NCI-H1105 (cell line): Measurements from ENCODE around the gene BTBD2.
"Not testable (repeated sequence)": the region's sequence is repeated elsewhere in the genome, so short reads cannot be mapped to it uniquely, and the experiment has no call there.

Experiments used
- DNase-seq: peaks from one replicate; lab custom pipeline; 2025; lab: John Stamatoyannopoulos, UW

The BTBD2 gene

DNA sequence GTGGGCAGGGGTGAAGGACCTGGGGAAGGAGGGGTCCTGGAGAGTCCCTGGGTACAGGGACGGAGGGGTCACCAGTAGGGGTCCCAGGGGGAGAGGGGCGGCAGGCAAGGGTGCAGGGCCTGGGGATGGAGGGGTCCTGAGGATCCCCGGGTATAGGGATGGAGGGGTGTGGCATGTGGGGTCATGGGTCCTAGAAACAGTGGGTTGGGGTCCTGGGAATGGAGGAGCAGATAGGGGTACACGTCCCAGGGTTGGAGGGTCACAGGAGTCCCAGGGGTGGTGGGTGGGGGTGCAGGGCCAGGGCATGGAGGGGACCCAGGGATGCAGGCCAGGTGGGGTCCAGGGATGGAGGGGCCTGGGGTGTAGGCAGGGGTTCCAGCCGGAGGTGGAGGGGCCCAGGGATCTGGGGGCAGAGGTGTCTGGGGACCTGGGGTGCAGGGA, 1.4 kb downstream of the BTBD2 start:
- no peak for DNase-seq

DNA sequence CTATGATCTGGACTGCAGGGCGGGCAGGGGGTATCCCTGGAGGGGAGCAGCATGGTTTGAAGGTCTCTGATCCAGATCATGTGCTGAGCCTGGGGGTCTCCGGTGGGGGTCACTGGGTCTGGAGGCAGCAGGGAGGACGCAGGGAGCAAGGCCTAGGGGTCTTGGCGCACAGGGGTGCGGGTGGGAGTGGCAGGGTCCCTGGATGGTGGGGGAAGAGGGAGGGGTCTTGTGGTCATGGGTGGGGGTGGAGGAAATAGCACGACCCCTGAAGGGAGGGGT, 1.9 kb downstream of the BTBD2 start:
- DNase-seq, result no peak

DNA sequence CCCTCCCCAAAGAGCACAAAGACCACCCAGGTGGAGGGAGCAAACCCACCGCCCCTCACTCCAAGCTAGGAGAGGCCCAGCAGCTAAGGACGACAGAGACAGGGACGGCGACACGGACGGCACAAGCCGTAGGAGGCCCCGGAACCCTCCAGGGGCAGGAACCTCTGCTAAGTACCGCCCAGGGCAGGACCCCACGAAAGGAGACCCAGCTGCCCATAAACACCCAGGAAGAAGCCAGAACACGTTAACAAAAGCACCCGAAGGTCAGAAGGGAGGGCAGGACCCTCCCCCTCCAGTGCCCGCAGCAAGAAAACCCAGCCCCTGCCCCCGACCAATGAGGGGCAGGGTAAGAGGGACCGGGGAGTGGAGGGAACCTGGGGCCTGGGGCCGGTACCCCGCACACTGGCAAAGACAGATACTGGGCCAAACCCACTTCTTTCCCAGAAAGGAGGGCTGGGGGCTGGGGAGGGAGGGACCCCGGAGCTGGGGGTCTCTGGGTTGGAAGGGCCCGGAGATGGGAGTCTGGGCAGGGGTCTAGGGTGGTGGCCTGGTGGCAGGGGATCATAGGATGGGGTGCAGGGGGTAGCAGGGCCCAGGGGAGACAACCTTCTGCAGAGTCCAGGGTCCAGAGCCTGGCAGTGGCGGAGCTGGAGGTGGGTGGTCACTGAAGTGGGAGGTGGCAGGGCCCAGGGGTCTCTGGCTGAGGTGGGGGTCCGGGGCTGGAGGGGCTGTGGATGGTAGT, 2.4 kb downstream of the BTBD2 start:
- no peak for DNase-seq

DNA sequence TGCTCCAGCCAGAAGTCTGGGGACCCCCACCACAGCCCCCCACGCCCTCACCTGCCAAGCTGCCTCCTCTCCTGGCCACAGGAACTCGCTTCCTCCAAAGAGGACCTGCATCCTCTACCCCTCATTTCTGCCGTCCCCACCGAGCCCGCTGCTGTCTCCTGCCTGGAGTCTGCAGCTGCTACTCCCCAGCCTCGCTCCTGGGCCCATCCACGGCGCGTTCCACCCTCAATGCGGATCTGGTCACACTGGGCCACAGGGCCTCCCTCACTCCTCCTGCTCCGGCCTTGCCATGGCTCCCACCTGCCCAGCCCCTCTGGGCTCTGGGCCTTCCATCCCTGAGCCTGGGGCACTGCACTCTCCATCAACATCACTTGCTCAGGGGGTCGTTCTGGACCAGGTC, 4.3 kb downstream of the BTBD2 start:
- DNase-seq, result no peak

DNA sequence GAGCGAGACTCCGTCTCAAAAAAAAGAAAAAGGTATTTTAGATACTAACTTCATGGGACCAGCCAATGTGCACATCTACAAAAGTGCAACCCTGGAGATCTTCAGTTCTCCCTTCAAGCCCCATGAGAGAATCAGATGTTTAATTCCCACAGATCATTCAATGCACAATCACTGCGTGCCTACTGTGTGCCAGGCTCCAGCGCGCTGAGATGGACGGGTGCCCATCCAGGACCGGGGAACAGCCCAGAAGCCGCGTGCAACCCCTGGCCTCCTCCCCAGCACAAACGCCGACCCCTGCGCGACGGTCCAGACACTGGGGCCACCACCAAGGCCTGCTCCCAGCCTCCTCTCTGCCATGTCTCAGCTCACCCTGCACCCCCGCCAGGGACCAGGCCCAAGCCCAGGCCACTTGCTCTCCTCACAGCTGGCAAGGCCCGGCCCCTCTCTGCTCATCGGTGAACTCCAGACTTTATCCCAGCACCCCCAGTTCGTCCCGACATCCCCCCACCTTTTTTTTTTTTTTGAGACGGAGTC, 5.3 kb downstream of the BTBD2 start:
- DNase-seq, result no peak

DNA sequence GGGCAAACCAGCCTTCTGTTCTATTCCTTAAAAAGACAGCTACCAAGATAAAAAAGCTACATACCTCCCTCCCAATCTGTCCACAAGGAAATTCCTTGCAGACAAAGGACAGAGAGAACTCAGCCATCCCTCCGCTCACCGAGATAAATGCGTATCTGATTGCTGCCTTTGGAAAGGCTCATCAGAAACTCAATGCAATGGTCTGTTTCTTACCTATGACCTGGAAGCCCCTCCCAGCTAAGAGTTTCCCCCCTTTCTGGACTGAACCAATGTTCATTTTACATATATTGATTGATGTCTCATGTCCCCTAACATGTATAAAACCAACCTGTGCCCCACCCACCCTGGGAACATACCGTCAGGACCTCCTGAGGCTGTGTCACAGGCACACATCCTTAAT, 11.6 kb downstream of the BTBD2 start:
- no peak for DNase-seq

DNA sequence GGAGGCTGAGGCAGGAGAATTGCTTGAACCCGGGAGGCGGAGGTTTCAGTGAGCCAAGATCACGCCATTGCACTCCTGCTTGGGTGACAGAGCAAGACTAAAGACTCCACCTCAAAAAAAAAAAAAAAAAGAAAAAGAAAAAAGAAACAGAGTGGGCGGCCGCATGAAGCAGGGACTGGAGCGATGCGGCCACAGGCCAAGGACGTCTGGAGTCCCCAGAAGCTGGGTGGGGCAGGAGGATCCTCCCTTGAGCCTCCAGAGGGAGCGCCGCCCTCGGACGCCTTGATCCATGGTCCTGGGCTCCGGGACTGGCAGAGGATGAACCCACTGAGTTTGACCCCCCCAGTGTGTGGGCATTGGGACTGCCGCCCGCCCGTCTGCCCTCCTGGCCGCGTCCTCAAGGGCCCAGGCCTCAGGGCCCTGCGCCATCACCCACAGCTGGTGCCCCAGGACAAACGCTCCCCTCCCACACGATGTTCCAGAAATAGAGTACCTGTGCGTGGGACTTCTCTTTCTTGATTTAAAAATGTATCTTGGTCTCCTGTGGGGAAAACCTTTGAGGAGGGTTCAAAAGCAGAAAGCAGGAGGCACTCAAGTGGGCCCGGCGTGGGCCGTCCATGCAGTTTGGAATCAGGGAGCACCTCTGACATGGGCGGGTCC, 15.5 kb downstream of the BTBD2 start:
- DNase-seq, result no peak

DNA sequence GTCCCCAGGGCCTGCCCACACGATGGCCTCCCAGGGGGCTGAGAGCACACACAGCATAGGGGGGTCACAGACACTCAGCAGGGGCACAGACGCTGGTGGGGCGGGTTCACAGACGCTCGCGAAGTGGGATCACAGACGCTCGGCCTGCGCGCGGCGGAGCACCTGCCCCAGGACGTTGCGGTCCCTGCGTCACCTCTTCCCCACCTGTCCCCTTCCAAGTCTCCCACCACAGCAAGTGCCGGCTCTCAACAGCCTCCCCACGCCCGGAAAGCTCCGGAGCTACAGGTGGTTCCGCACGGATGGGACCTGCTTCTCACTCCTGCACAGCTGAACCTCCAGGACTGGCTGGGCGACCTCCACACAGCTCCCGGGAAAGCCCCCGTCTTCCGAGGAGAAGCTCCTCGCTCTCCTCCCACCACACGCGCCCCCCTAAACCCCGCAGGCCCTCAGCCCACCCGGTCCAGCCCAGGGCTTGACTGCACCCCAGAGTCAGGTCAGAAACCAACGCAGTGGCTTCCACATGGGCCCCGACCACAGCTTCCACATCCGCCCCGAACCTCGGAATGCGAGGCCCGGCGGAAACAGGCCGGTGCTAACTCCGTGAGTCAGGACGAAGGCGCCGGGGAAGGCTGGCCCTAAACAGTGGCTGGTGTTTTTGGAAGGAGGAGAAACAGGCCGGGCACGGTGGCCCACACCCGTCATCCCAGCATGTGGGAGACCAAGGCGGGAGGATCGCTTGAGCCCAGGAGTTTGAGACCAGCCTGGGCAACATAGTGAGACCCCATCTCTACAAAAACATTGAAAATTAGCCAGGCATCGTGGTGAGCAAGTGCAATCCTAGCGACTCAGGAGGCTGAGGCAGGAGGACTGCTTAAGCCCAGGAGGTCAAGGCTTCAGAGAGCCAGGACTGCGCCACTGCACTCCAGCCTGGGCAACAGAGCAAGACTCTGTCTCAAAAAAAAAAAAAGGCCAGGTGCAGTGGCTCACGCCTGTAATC, 16.5 kb downstream of the BTBD2 start:
- no peak for DNase-seq

DNA sequence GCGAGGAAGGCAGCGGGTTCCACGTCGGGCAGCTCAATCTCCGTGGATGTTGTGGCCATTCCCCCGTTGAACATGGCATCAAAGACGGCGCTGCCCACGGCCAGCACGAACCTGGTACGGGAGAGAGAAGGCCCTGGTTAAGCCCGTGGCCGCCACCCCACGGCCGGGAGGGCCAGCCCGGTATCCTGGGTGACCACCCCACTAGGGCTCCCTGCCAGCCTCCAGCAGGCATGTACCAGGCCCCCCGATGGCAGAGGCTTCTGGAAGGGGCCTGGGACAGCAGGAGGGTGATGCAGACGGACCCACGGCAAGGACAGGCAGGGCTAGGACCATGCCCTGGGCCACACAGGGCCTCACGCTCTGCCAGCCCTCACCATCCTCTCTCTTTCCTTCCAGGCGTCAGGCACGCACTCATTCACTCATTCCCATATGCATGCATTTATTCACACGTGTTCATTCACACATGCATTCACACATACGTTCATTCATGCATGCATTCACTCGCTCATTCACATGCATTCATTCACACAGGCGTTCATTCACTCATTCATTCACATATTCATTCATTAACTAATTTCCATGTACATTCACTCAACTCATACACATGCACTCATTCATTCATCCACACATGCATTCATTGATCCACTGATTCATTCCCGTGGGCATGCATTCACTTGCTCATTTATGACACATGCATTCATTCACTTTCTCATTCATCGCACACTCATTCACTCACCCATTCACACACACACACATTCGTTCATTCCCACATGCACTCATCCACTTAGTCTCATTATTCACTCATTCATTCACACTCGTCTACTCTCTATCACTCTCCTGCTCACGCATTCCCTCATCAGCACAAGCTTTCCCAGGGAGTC, 17.9 kb downstream of the BTBD2 start:
- DNase-seq, result no peak

DNA sequence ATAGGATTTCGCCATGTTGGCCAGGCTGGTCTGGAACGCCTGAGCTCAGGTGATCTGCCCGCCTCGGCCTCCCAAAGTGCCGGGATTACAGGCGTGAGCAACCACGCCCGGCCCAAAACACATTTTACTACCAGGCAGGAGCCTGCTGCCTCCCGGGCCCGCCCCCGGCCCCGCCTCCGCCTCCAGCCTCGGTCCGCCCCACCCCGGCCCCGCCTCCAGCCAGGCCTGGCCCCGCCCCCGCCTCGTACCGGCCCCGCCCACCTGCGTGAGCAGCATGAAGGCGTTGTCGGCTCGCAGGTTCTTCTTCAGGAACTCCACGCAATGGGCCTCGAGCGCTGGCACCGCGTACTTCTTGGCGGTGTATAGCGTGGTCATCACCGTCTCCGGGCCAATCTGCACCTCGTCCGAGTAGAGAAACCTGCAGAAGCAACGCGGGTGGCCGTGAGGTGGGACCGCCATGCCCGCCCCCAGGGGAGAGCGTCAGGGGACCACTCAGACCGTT, 22.7 kb downstream of the BTBD2 start:
- DNase-seq, result no peak

DNA sequence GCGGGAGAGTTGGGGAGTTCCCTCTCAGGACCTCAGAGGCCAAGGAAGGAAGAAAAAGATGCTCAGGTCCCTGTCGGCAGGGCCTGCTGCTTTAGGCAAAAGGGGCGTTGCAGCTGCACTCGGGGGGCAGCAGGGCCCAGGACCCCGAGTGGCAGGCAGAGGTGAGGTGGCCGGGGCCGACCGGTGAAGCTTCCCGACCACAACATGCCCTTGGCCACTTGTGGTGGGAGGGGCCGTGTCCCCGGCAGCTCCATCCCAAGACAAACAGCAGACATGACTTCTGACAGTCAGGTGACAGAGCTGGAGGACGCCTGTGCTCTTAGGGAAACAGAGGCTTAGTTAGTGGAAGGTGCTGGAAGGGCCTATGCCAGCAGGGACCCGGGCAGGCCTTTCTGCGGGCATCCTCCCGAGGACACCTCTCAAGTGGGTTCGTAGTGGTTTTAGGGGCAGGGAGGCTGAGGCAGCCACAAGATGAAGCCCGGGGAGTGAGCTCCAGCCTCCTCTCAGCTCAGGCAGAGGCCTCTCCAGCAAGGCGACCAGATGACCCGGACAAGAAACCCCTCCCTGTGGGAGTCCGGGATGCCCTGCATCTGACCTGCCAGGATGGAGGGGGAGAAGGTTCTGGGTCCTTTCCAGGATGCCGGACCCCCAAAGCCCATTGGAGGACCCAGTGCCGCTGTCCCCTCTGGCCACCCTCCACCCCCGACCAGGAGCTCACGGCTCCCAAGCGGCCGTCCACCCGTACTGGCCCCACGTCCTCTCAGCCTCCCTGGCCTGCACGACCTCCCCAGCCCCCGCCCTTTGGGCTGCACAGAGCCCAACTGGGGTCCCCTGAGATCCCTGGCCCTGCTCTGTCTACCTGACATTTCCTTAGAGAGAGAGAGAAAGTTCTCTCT, 24.2 kb downstream of the BTBD2 start:
- DNase-seq, result no peak

DNA sequence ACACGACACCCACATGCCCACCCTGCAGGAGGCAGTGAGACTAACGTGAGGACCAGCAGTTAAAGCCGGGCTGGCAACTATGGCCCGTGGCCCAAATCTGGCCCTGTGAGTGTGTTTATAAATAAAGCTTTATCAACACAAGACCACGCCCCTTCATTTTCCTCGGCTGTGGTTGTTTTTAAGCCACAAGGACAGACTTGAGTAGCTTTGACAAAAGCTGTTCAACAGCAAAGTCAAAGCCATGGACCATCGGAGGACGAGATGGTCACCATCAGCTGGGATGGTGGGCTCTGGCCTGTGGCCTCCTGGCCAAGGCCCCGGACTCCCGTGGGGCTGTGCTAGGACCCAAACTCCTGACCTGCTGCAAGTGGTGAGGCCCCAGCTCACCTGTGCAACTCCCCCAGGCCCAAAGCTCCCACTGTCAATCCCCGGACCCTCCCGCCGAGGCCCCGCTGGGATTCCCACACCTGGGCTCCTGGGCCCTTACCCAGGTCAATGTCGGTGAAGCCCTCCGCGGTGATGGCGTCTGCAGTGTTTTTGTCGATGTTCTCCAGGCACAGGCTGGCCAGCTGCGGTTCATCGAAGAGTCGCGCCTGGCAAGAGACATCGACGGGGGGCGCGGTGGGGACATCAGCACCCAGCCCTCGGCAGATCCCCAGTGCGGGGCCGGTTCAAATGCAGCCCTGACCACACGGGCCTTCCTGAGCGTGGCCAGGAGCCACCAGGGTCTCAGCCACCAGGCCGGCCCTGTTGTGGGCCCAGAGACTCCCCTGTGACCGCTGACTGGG, 25.1 kb downstream of the BTBD2 start:
- no peak for DNase-seq

DNA sequence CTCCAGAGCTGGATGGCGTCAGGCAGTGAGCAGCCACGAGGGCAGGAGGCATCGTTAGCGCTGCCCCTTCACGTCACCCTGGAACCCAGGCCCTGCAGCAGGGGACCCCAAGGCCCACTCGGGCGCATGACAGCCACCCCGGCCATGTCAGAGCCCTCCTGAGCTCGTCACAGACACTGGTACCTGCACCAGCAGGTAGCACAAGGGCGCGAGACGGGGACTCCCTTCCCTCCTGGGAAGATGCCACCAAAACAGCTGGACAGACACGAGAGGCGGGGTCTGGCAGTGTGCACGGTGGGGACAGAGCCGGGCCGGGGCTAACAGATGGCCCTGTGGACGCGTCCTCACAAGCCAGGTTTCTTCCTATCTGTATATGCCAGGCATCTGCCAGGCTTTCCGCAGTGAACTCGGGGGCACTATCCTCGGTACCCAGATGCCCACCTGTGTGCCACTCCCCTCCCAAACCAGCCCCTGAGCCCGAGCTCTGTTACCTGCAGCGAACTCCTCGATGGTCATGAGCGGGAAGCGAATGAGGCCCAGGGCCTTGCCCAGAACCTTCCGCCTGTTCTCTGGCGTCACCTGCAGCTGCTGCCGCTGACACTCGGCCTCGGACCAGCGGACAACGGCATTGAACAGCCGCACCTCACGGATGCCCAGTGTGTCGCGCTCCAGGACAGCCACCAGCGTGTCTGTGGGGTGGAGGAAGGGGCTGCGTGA, 25.8 kb downstream of the BTBD2 start:
- DNase-seq, result no peak

DNA sequence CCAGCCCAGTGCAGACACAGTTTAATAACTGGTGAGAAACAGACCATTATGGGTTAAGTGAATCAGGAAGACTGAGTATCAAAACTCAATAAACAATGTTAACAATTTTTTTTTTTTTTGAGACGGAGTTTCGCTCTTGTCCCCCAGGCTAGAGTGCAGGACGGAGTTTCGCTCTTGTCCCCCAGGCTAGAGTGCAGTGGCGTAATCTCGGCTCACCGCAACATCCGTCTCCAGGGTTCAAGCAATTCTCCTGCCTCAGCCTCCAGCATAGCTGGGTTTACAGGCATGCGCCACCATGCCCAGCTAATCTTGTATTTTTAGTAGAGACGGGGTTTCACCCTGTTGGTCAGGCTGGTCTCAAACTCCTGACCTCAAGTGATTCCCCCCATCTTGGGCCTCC, 27.1 kb downstream of the BTBD2 start:
- DNase-seq, result not testable (repeated sequence)

DNA sequence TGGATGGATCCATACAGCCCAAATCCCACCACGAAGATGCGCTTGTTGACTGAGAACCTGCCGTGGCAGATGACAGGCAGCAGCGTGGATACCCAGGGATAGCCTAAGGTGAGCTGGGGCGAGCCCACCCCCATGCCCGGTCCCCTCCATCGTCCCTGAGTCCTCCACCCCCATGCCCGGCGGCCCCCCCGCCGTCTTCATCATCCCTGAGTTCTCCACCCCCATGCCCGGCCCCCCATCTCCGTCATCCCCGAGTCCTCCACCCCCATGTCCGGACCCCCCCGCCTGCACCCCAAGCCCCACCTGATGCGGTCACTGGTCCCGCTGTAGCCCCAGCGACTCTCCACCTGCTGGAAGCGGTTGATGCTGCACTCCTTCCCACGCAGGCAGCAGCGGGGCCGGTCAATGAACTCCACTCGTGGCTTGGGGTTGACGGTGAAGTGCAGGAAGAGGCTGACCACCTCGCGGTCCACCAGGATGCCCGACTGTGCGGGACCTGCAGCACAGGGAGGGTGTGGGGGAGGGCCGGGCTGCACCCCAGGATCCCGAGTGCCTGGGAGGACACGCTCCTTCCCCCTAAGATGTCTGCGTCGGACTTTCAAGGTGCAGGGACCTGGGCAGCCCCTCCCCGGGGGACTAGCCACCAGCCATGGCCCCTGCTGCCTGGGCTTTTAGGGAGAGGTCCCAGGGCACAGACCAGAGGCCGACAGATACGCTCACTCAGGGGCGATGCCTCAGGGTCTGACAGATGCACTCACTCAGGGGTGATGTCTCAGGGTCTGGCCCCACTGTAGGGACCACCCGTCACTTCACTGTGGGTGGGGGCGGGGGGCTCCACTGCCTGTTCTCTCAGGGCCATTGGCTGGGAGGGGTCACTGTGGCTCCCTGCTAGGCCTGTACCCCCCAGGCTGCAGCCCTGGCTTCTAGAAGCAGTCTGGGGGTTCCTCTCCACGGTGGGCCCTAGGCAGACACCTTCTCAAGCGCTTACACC, 28.0 kb downstream of the BTBD2 start:
- DNase-seq, result no peak

DNA sequence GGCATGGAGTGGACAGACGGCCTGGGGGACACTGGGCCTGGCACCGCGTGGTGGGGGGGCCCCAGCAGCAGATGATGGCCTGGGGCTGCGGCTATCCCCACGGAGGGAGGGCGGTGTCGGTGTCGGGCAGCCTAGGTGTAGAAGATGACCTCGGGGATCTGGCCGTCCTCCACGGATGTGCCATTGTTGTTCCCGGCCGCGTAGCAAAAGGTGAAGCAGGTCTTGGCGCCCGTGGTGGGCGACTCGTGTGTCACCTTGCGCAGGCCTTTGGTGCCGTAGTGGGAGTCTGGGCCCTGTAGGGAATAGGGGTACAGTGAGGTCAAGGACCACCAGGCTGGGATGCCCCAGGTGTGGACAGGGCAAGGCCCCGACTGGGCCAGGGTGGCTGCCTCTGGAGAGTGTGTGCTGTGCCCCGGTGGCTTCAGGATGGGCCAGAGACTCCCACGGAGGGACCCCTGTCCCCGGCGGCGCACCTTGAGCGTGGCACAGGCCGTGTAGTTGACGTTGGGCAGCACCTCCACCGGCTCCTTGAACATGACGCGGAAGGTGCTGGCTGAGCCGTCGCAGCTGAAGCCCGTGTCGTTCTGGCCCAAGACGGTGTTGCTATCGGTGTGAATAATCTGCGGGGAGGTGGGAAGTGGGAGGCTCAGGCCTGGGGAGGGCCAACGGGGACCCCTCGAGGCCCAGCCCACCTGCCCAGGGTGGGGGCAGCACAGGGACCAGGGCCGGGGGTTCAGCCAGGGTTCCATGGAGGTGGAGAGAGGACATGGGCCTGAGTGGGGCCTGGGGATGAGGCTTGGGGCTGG, 29.0 kb downstream of the BTBD2 start:
- DNase-seq, result no peak
